IMR-90 (cell line): ENCODE measurements around the gene CLBA1. TPM values are rescaled to one million over a fixed set of nuclear protein-coding genes. Genes with fewer than 3 reads are reported as not detected.

Experiments used
- ATAC-seq: fragments of 200-7000 bp; cut with Tn5 transposase; 2 replicates; pipeline ENCODE4 v1.9.1; 2020; ENCODE audit warnings: low read depth, mild to moderate bottlenecking, moderate library complexity
- BruUV-seq: library from RNA; stranded (reverse); fragments of 400-500 nt; replicated peaks from 2 replicates; lab custom pipeline; 2021; lab: Mats Ljungman, UMichigan
- CTCF ChIA-PET: fragments of 300-600 bp; formaldehyde crosslinking; extraction: SDS; loops from one replicate; lab custom pipeline; 2021; ENCODE audit warnings: antibody characterized with exemption; lab: Yijun Ruan, JAX
- POLR2A ChIA-PET: fragments of 300-600 bp; sonication (Branson Sonifier 250); formaldehyde crosslinking; loops from one replicate; lab custom pipeline; 2022; ENCODE audit warnings: antibody characterized with exemption; ENCODE audit not compliant: unreplicated experiment; lab: Charles Lee
- DNase-seq: peaks from one replicate; pipeline ENCODE4 v3.0.0; 2013
- H2AFZ ChIP-seq: replicated peaks from 2 replicates; pipeline ENCODE3; 2013; ENCODE audit warnings: low read length, mild to moderate bottlenecking; ENCODE audit not compliant: poor library complexity
- H2AK5ac ChIP-seq: 2 replicates; pipeline ENCODE4 v1.6.1; 2013; ENCODE audit warnings: low read depth, low read length, inconsistent platforms
- H2AK9ac ChIP-seq: replicated peaks from 2 replicates; pipeline ENCODE3; 2013; ENCODE audit warnings: mild to moderate bottlenecking, low read depth, low read length, moderate library complexity; ENCODE audit not compliant: poor library complexity
- H2BK120ac ChIP-seq: 2 replicates; pipeline ENCODE4 v1.6.1; 2013; ENCODE audit warnings: low read depth, low read length, inconsistent platforms
- H2BK15ac ChIP-seq: 3 replicates; pipeline ENCODE4 v1.6.1; 2013; ENCODE audit warnings: low read depth, low read length, inconsistent platforms
- H2BK20ac ChIP-seq: 2 replicates; pipeline ENCODE4 v1.6.1; 2013; ENCODE audit warnings: low read depth, mild to moderate bottlenecking, inconsistent platforms, low read length, moderate library complexity
- H2BK5ac ChIP-seq: 2 replicates; pipeline ENCODE4 v1.6.1; 2013; ENCODE audit warnings: mild to moderate bottlenecking, low read depth, low read length, inconsistent platforms; ENCODE audit not compliant: poor library complexity, severe bottlenecking
- H3K14ac ChIP-seq: replicated peaks from 2 replicates; pipeline ENCODE4 v1.6.1; 2013; ENCODE audit warnings: low read depth, low read length, inconsistent platforms
- H3K18ac ChIP-seq: 2 replicates; pipeline ENCODE4 v1.6.1; 2013; ENCODE audit warnings: low read depth, low read length, control low read depth
- H3K23ac ChIP-seq: 2 replicates; pipeline ENCODE4 v1.6.1; 2013; ENCODE audit warnings: low read depth, low read length, inconsistent platforms
- H3K27ac ChIP-seq: 2 replicates; pipeline ENCODE4 v1.5.1; 2013; ENCODE audit warnings: mild to moderate bottlenecking, control low read depth, low read length; ENCODE audit not compliant: insufficient read depth
- H3K27me3 ChIP-seq: 2 replicates; pipeline ENCODE4 v1.6.1; 2013; ENCODE audit warnings: low read length; ENCODE audit not compliant: control insufficient read depth, insufficient read depth
- H3K36me3 ChIP-seq: 2 replicates; pipeline ENCODE4 v1.6.1; 2013; ENCODE audit warnings: low read length, mixed read lengths; ENCODE audit not compliant: control insufficient read depth, insufficient read depth
- H3K4ac ChIP-seq: 2 replicates; pipeline ENCODE4 v1.6.1; 2013; ENCODE audit warnings: low read depth, low read length, inconsistent platforms
- H3K4me1 ChIP-seq: 2 replicates; pipeline ENCODE4 v1.6.1; 2013; ENCODE audit warnings: low read length, mixed read lengths; ENCODE audit not compliant: control insufficient read depth, insufficient read depth
- H3K4me2 ChIP-seq: 2 replicates; pipeline ENCODE4 v1.6.1; 2013; ENCODE audit warnings: low read depth, mild to moderate bottlenecking, control low read depth, low read length, moderate library complexity
- H3K4me3 ChIP-seq: 2 replicates; pipeline ENCODE4 v1.5.1; 2013; ENCODE audit warnings: low read depth, mild to moderate bottlenecking, control low read depth, low read length, moderate library complexity; ENCODE audit not compliant: insufficient read depth
- H3K56ac ChIP-seq: 2 replicates; pipeline ENCODE4 v1.6.1; 2013; ENCODE audit warnings: low read length, inconsistent platforms; ENCODE audit not compliant: insufficient read depth; ENCODE audit errors: extremely low read depth
- H3K79me1 ChIP-seq, 2 experiments: 2 replicates each; pipeline ENCODE4 v1.6.1; 2013; ENCODE audit warnings: low read length in 2 of 2, inconsistent platforms in 1 of 2, low read depth in 1 of 2
- H3K9ac ChIP-seq: 2 replicates; pipeline ENCODE4 v1.6.1; 2013; ENCODE audit warnings: low read depth, low read length, control low read depth
- H3K9me1 ChIP-seq: 2 replicates; pipeline ENCODE4 v1.6.1; 2013; ENCODE audit warnings: low read length, inconsistent platforms; ENCODE audit not compliant: insufficient read depth
- H3K9me3 ChIP-seq: 2 replicates; pipeline ENCODE4 v1.6.1; 2013; ENCODE audit warnings: low read length; ENCODE audit not compliant: control insufficient read depth, insufficient read depth
- H4K20me1 ChIP-seq: 2 replicates; pipeline ENCODE4 v1.6.1; 2013; ENCODE audit warnings: low read length, inconsistent platforms; ENCODE audit not compliant: insufficient read depth
- H4K5ac ChIP-seq: 2 replicates; pipeline ENCODE4 v1.6.1; 2013; ENCODE audit warnings: mild to moderate bottlenecking, low read depth, low read length, control low read depth
- H4K8ac ChIP-seq, 2 experiments: 2 replicates each; pipeline ENCODE4 v1.6.1; 2013; ENCODE audit warnings: low read depth in 2 of 2, low read length in 2 of 2, control low read depth in 1 of 2, inconsistent platforms in 1 of 2
- H4K91ac ChIP-seq: 2 replicates; pipeline ENCODE4 v1.6.1; 2013; ENCODE audit warnings: low read depth, low read length, inconsistent platforms; ENCODE audit not compliant: insufficient read depth
- BHLHE40 ChIP-seq: fragments of 150-350 bp; IDR thresholded peaks from 2 replicates; pipeline ENCODE4 v1.6.1; 2016; ENCODE audit warnings: mild to moderate bottlenecking, low read depth, low read length
- CEBPB ChIP-seq: IDR thresholded peaks from 2 replicates; pipeline ENCODE4 v1.6.1; 2012; ENCODE audit warnings: low read depth, low read length, improper control_type of control experiment
- CHD1 ChIP-seq: IDR thresholded peaks from 2 replicates; pipeline ENCODE4 v1.6.1; 2012; ENCODE audit warnings: low read depth, low read length, improper control_type of control experiment
- FOS ChIP-seq: fragments of 150-350 bp; IDR thresholded peaks from 2 replicates; pipeline ENCODE4 v1.6.1; 2016; ENCODE audit warnings: low read depth, low read length
- MAFK ChIP-seq: IDR thresholded peaks from 2 replicates; pipeline ENCODE4 v1.6.1; 2012; ENCODE audit warnings: low read depth, low read length, improper control_type of control experiment
- MAZ ChIP-seq: IDR thresholded peaks from 2 replicates; pipeline ENCODE4 v1.6.1; 2012; ENCODE audit warnings: low read depth, mild to moderate bottlenecking, low read length, improper control_type of control experiment, moderate library complexity, borderline replicate concordance
- MXI1 ChIP-seq: IDR thresholded peaks from 2 replicates; pipeline ENCODE4 v1.6.1; 2012; ENCODE audit warnings: low read depth, mild to moderate bottlenecking, low read length, moderate library complexity, borderline replicate concordance
- NFE2L2 ChIP-seq: fragments of 150-350 bp; IDR thresholded peaks from 2 replicates; pipeline ENCODE4 v1.6.1; 2016; ENCODE audit warnings: low read depth, mild to moderate bottlenecking, low read length
- POLR2A ChIP-seq: IDR thresholded peaks from 2 replicates; pipeline ENCODE4 v1.6.1; 2012; ENCODE audit warnings: mild to moderate bottlenecking, low read depth, low read length
- RAD21 ChIP-seq: IDR thresholded peaks from 2 replicates; pipeline ENCODE4 v1.6.1; 2012; ENCODE audit warnings: low read length, improper control_type of control experiment
- RCOR1 ChIP-seq: IDR thresholded peaks from 2 replicates; pipeline ENCODE4 v1.6.1; 2012; ENCODE audit warnings: mild to moderate bottlenecking, low read length, improper control_type of control experiment; ENCODE audit not compliant: insufficient replicate concordance
- RFX5 ChIP-seq: IDR thresholded peaks from 2 replicates; pipeline ENCODE4 v1.8.0; 2012; ENCODE audit warnings: low read depth, mild to moderate bottlenecking, low read length, moderate library complexity
- SMC3 ChIP-seq: fragments of 150-350 bp; IDR thresholded peaks from 2 replicates; pipeline ENCODE4 v1.6.1; 2016; ENCODE audit warnings: low read depth, mild to moderate bottlenecking, antibody characterized with exemption, low read length, moderate library complexity
- USF2 ChIP-seq: fragments of 150-350 bp; IDR thresholded peaks from 2 replicates; pipeline ENCODE4 v1.6.1; 2017; ENCODE audit warnings: mild to moderate bottlenecking, antibody characterized with exemption, low read length, low read depth
- WGBS, 2 experiments: methylation state at CpG; one replicate each; pipeline versions ENCODE4 v1.1.5 to v1.1.7; 2013; ENCODE audit warnings: missing lambda C conversion rate in 2 of 2; ENCODE audit not compliant: insufficient read length in 1 of 2; ENCODE audit errors: extremely low coverage in 2 of 2; 5-methylcytosine and 5-hydroxymethylcytosine counted together
- dilution Hi-C: fragments of 300-500 bp; cut with HindIII; formaldehyde crosslinking; loops from one replicate; pipeline ENCODE4 v1.14.3; 2018; ENCODE audit warnings: low sequenced_read_pairs; ENCODE audit not compliant: unreplicated experiment
- in situ Hi-C: fragments of 300-500 bp; cut with MboI; formaldehyde crosslinking; loops from 3 replicates; pipeline ENCODE4 v1.14.3; 2019; ENCODE audit warnings: low sequenced_read_pairs, inconsistent platforms, mixed read lengths
- intact Hi-C: fragments of 100-400 bp; cut with micrococcal nuclease; formaldehyde crosslinking; loops from 2 replicates; pipeline ENCODE4 v1.10.0; 2022
- polyA plus RNA-seq, 3 experiments: library from polyadenylated mRNA; depleted of rRNA; stranded (reverse); fragments of >200 nt; gene quantifications; 2 replicates each; pipeline ENCODE4 v1.2.3, GENCODE V29; 2012; ENCODE audit warnings: low replicate concordance in 1 of 3
- total RNA-seq: library from RNA; depleted of rRNA; stranded (reverse); fragments of >200 nt; gene quantifications from 2 replicates; pipeline ENCODE4 v1.2.3, GENCODE V29; 2012
- TF ChIP-seq, protein P1 (sequence below): conservative IDR thresholded peaks from 2 replicates; pipeline ENCODE4 v1.5.1; 2012; ENCODE audit warnings: mild to moderate bottlenecking, low read depth, low read length, improper control_type of control experiment
- TF ChIP-seq, protein P2 (sequence below): fragments of 150-350 bp; IDR thresholded peaks from 2 replicates; pipeline ENCODE4 v1.6.1; 2016; ENCODE audit warnings: low read depth, mild to moderate bottlenecking, low read length, moderate library complexity, borderline replicate concordance

Gene CLBA1
- total and polyA plus RNA-seq, 2 of the 4 experiments (the other 2 are of a cell fraction), result 2.7 to 6.2 TPM

GRCh38 chr14:105030836-105031396, 45.3 kb downstream of the CLBA1 start:
- Histone ChIP-seq H3K36me3 (no peaks in the 10 kb centered on the region), H3K4me3 (no peak overlapping the region), H3K18ac (no peak overlapping the region), H3K9ac (no peak overlapping the region), H3K56ac (no peak overlapping the region), H3K9me1 (peaks cover 10% of the 10 kb centered on the region), H3K4ac (no peak overlapping the region), H2AK5ac (0 out of 2 replicates have a peak overlapping the region, but pooled peaks have one; percentile 30), H3K4me1 (peaks cover 6% of the 10 kb centered on the region; the same call in 1 of the 2 replicates), H3K14ac (no peak overlapping the region), H3K79me1 (no peaks in the 10 kb centered on the region), H3K27me3 (peaks cover 7% of the 10 kb centered on the region), H3K9me3 (0 out of 2 replicates have a peak, but pooled peaks cover 2% of the 10 kb centered on the region), H3K27ac (no peak overlapping the region), H3K4me2 (no peak overlapping the region), H4K91ac (no peak overlapping the region), H4K5ac (no peak overlapping the region), H2BK5ac (no peak overlapping the region), H2AK9ac (peak overlapping the region; percentile 42), H4K8ac (no peak overlapping the region), H2BK120ac (no peak overlapping the region), H4K20me1 (no peaks in the 10 kb centered on the region), H2BK15ac (no peak overlapping the region), H2BK20ac (no peak overlapping the region), H3K23ac (no peak overlapping the region), H2AFZ (no peak overlapping the region)
- ATAC-seq, result no peak
- CTCF ChIA-PET, result no interaction called here
- intact Hi-C loops, result no loop called here
- no CpG with 5 or more reads among the region's 9 CpGs for WGBS, 2 experiments
- dilution Hi-C loops, result no loop called here
- POLR2A ChIA-PET, result no interaction called here
- DNase-seq, result no peak
- BruUV-seq, result no TSS peak
- TF ChIP-seq BHLHE40, result no peak
- TF ChIP-seq, protein P1, sequence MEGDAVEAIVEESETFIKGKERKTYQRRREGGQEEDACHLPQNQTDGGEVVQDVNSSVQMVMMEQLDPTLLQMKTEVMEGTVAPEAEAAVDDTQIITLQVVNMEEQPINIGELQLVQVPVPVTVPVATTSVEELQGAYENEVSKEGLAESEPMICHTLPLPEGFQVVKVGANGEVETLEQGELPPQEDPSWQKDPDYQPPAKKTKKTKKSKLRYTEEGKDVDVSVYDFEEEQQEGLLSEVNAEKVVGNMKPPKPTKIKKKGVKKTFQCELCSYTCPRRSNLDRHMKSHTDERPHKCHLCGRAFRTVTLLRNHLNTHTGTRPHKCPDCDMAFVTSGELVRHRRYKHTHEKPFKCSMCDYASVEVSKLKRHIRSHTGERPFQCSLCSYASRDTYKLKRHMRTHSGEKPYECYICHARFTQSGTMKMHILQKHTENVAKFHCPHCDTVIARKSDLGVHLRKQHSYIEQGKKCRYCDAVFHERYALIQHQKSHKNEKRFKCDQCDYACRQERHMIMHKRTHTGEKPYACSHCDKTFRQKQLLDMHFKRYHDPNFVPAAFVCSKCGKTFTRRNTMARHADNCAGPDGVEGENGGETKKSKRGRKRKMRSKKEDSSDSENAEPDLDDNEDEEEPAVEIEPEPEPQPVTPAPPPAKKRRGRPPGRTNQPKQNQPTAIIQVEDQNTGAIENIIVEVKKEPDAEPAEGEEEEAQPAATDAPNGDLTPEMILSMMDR, result no peak
- TF ChIP-seq USF2, result no peak
- no peak for TF ChIP-seq NFE2L2
- no peak for TF ChIP-seq RCOR1
- no peak for TF ChIP-seq MXI1
- no peak for TF ChIP-seq MAZ
- TF ChIP-seq FOS, result no peak
- no peak for TF ChIP-seq POLR2A
- TF ChIP-seq MAFK, result no peak
- no peak for TF ChIP-seq RFX5
- TF ChIP-seq SMC3, result no peak
- no peak for TF ChIP-seq CEBPB
- TF ChIP-seq RAD21, result no peak
- TF ChIP-seq, protein P2, sequence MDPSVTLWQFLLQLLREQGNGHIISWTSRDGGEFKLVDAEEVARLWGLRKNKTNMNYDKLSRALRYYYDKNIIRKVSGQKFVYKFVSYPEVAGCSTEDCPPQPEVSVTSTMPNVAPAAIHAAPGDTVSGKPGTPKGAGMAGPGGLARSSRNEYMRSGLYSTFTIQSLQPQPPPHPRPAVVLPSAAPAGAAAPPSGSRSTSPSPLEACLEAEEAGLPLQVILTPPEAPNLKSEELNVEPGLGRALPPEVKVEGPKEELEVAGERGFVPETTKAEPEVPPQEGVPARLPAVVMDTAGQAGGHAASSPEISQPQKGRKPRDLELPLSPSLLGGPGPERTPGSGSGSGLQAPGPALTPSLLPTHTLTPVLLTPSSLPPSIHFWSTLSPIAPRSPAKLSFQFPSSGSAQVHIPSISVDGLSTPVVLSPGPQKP, result no peak
- no peak for TF ChIP-seq CHD1
- in situ Hi-C loops, result no loop called here
